ENCODE data around the gene MAPK8IP3.
"Not testable (repeated sequence)": the region's sequence is repeated elsewhere in the genome, so short reads cannot be mapped to it uniquely, and the experiment has no call there.

DNA sequence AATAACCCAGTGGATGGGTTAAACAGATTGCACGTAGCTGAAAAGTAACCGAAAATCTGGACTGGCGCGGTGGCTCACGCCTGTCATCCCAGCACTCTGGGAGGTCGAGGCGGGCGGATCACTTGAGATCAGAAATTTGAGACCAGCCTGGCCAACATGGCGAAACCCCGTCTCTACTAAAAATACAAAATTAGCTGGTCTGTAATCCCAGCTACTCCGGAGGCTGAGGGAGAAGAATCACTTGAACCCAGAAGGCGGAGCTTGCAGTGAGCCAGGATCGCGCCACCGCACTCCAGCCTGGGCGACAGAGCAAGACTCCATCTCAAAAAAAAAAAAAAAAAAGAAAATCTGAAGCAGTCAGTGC, 689 bp upstream of the MAPK8IP3 start:
- TF ChIP-seq, protein P1, sequence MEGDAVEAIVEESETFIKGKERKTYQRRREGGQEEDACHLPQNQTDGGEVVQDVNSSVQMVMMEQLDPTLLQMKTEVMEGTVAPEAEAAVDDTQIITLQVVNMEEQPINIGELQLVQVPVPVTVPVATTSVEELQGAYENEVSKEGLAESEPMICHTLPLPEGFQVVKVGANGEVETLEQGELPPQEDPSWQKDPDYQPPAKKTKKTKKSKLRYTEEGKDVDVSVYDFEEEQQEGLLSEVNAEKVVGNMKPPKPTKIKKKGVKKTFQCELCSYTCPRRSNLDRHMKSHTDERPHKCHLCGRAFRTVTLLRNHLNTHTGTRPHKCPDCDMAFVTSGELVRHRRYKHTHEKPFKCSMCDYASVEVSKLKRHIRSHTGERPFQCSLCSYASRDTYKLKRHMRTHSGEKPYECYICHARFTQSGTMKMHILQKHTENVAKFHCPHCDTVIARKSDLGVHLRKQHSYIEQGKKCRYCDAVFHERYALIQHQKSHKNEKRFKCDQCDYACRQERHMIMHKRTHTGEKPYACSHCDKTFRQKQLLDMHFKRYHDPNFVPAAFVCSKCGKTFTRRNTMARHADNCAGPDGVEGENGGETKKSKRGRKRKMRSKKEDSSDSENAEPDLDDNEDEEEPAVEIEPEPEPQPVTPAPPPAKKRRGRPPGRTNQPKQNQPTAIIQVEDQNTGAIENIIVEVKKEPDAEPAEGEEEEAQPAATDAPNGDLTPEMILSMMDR (IDR thresholded peaks at IDR 0.05): not testable (repeated sequence)
- TF ChIP-seq EZH2 (IDR thresholded peaks at IDR 0.05): not testable (repeated sequence)

Data from neural progenitor cell (in vitro differentiated cells).